Activated CD8-positive, alpha-beta memory T cell treated with anti-CD3 and anti-CD28 coated beads, Interleukin-2, amount 50 U/mL, for 4 hours (primary cell): ENCODE data around the gene ABCA6.

Source experiments
- DNase-seq: peaks from one replicate; pipeline ENCODE4 v3.0.0-alpha.2; 2020

The ABCA6 gene

DNA sequence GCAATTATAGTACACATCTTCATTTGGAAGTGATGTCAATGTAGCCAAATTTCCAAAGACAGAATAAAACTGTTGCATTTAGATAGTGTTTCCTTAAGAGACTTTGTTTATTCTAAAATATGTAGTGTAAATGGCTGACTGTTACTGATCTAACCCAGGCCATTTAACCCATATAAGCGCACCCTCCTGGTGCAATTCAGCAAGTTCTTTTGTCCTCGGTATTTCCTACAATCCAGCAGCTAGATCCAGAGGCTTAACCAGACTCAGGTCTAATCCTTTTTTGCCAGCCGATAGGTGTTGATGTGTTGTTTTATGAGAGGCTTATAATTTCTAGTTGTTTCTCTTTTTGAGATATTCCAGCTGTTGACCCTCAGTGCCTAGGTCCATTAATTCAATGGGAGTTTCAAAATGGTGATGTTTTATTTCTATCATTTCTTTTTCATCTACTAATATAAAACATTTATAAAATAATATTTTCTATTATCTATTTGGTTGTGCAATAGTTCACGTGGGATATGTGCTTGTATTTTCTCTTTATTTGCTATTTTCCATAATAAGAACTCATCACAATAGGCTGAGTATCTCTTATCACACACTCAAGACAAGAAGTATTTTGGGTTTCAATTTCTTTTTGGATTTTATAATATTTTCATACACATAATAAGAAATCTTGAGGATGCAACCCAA is 95.4 kb downstream of the ABCA6 start:
- no peak for DNase-seq

DNA sequence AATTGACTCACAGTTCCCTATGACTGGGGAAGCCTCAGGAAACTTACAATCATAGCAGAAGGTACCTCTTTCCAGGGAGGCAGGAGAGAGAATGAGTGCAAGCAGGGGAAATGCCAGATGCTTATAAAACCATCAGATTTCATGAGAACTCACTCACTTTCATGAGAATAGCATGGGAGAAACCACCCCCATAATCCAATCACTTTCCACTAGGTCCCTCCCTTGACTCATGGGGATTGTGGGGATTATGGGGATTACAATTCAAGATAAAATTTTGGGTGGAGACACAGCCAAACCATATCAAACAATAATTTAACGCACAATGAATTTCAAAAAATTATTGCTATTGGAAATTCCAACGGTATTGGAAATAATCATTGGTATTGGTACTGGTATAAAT is 96.0 kb downstream of the ABCA6 start:
- DNase-seq: no peak

DNA sequence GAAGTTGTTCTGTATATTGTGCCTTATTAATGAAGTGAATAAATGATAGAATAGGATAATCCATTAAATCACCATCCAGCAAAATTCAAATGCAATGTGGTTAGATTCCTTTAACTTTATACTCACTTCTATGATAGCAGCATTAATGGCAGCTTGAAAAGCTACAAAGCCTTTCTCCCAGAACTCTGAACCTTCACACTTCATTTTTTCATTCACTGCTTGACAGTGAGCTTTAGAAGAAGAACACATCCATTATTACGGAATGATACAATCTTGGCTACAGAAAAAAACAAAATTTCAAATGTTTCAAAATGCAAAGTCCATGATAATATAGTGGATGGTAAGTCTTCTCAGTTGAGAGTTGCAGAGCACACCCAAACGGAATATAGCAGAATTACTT is 97.3 kb downstream of the ABCA6 start:
- no peak for DNase-seq

DNA sequence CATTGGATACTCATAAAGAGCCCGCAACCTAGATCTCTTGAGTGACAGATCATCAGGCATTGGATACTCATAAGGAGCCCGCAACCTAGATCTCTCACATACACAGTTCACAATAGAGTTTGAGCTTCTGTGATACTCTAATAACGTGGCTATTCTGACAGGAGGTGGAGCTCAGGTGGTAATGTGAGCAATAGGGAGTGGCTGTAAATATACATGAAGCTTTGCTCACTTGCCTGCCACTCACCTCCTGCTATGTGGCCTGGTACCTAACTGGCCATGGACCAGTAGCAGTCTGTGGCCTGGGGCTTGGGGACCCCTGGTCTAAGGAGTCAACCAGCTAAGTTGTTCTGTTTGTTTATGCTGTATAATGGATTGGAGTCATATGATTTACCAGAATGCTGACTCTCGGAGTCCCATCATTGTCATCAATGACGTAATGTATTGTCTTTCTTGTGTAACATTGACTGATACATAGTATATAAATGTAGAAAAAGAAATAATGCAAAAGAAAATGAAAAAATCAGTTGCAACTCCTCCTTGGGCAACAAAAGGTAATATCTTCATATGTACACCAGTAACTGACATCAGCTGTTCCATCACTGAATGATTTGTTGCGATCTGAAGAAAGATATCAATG is 98.5 kb downstream of the ABCA6 start:
- DNase-seq: no peak

DNA sequence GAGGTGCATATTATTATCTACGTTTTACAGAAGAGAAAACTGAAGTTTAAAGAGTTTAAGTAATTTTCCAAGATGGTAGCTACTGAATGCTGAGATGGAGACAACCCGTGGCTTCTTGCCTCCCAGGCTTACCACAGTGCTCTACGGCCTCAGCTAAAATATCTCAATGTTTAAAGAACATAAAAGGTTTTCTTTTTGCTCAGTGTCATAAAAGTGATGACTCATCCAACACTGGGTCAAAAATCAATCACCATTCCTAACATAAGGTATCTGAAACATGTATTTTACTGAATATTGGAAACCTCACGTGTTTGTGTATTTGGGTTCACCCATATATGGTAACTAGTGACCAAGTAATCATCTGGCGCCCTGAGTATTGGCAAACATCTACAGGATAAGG is 99.4 kb downstream of the ABCA6 start:
- no peak for DNase-seq

DNA sequence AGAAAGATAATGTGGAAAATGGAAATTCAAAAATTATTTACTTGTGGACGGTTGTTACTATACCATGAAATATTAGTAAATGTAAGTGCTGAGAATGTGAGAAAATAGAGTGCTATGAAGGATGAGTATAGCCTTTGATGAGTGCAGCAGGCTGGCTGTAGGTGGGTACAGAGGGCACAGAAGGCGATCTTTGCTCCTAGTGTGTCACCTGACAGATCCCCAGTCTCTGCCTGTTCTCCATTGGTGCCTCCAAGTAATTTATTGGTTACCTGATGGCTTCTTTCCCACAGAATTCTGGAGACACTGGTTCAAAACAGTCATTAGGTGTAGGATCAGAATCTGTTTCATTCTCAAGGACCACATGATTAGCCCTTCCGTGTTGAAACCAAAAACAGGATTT is 109.9 kb downstream of the ABCA6 start:
- DNase-seq: no peak

DNA sequence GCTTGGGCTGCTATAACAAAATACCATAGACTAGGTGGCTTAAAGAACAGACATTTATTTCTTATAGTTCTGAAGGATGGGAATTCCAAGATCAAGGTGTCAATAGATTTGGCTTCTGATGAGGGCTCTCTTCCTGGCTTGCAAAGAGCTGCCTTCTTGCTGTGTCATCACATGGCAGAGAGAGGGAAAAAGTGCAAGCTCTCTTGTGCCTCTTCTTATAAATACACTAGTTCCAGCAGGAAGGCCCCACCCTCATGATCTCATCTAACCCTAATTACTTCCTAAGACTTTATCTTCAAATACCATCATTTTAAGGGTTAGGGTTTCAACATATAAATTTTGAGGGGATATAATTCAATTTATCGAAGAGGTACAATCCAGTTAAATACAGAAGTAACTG is 111.5 kb downstream of the ABCA6 start:
- DNase-seq: no peak
